ENCODE results near the gene KCNJ16. TPM values are rescaled to one million over a fixed set of nuclear protein-coding genes. Genes with fewer than 3 reads are reported as not detected.

The KCNJ16 gene
- total and polyA plus RNA-seq, 2 of the 13 experiments (the other 11 are each of a cell fraction or from before 2014, with no cell fraction given), result not detected

- ATAC-seq (no peak), FAIRE-seq (no peak), DNase-seq (ENCODE audit: low spot score) (no peak)
- no peak overlapping the region for H3K4me3 ChIP-seq (replicated peaks in 1 of 3; ENCODE audit: insufficient read depth in 1 of 3, low read depth in 2 of 3, low read length in 3 of 3)
- no peak overlapping the region for H2AFZ ChIP-seq (ENCODE audit: low read length)
- H3K4me1 ChIP-seq (ENCODE audit: insufficient read depth, low read length), result no peaks in the 10 kb centered on the region
- no peak overlapping the region for H3K4me2 ChIP-seq (ENCODE audit: low read depth, low read length)
- H3K9ac ChIP-seq (ENCODE audit: insufficient read depth, low read depth, low read length), result no peak overlapping the region
- H4K20me1 ChIP-seq (ENCODE audit: insufficient read depth, low read length), result no peaks in the 10 kb centered on the region
- no peaks in the 10 kb centered on the region for H3K36me3 ChIP-seq (replicated peaks in 1 of 2; ENCODE audit: control insufficient read depth in 1 of 2, insufficient read depth in 2 of 2, low read length in 2 of 2)
- POLR2A ChIA-PET, result no interaction called here
- no peaks in the 10 kb centered on the region for H3K79me2 ChIP-seq (ENCODE audit: insufficient read depth, low read length)
- CTCF ChIA-PET (ENCODE audit: low intra/inter-chr PET ratio, low total read pairs), result no interaction called here
- in situ Hi-C loops (cut with HindIII; ENCODE audit: extremely low pct_ligation_motif_present, low pct_unique_long_range_greater_than_20kb) (no loop called here), intact Hi-C loops (cut with micrococcal nuclease; ENCODE audit: unreplicated experiment) (no loop called here)
- no peak for TF ChIP-seq ZNF691 (CRISPR knock-in tag; IDR thresholded peaks at IDR 0.05; ENCODE audit: borderline replicate concordance, low read depth)
- no peak for TF ChIP-seq MTA3 (CRISPR knock-in tag; IDR thresholded peaks at IDR 0.05)
- TF ChIP-seq ZNF563 (CRISPR knock-in tag; IDR thresholded peaks at IDR 0.05), result no peak
- no peak for TF ChIP-seq NFKBIZ (CRISPR knock-in tag; IDR thresholded peaks at IDR 0.05)
- no peak for TF ChIP-seq IRF9 (CRISPR knock-in tag; IDR thresholded peaks at IDR 0.05; ENCODE audit: borderline replicate concordance)
- TF ChIP-seq HNRNPH1 (optimal IDR thresholded peaks at IDR 0.05; ENCODE audit: low read depth, low read length), result no peak
- TF ChIP-seq PAF1 (CRISPR knock-in tag; IDR thresholded peaks at IDR 0.05), result no peak
- no peak for TF ChIP-seq ATF3 (CRISPR knock-in tag; IDR thresholded peaks at IDR 0.05)
- WGBS (ENCODE audit: low lambda C conversion rate), result 72% methylated on average over 4 of the region's 4 CpGs
- H3K27ac ChIP-seq (ENCODE audit: extremely low read length, insufficient read depth, low read length), result no peak overlapping the region
- H3K27me3 ChIP-seq (ENCODE audit: control insufficient read depth in 1 of 2, insufficient read depth in 2 of 2, low read length in 2 of 2), result no peaks in the 10 kb centered on the region
- H3K9me3 ChIP-seq (ENCODE audit: low read length), result peaks cover 83% of the 10 kb centered on the region
- BruUV-seq (replicated peaks), result no TSS peak
These were observed 3.9 kb upstream of the KCNJ16 start for GRCh38 chr17:70071127-70071526.

Measured in HepG2 (cell line).